Endometrial microvascular endothelial cells (primary cell): ENCODE data around the gene L1CAM. TPM values are rescaled to one million over a fixed set of nuclear protein-coding genes. Genes with fewer than 3 reads are reported as not detected.
"Not testable (repeated sequence)": the region's sequence is repeated elsewhere in the genome, so short reads cannot be mapped to it uniquely, and the experiment has no call there.

ENCODE experiments used
- in situ Hi-C: cut with HindIII; loops from 2 replicates; pipeline ENCODE4 v1.10.0; 2017; ENCODE audit warnings: low sequenced_read_pairs, low pct_unique_long_range_greater_than_20kb; ENCODE audit errors: inconsistent ontology term
- total RNA-seq: library from RNA; depleted of rRNA; stranded (reverse); fragments of >200 nt; gene quantifications from one replicate; pipeline ENCODE4 v1.2.3, GENCODE V29; 2015; ENCODE audit errors: inconsistent ontology term

L1CAM gene
- total RNA-seq, 1 donor from 2014 or later: not detected

DNA sequence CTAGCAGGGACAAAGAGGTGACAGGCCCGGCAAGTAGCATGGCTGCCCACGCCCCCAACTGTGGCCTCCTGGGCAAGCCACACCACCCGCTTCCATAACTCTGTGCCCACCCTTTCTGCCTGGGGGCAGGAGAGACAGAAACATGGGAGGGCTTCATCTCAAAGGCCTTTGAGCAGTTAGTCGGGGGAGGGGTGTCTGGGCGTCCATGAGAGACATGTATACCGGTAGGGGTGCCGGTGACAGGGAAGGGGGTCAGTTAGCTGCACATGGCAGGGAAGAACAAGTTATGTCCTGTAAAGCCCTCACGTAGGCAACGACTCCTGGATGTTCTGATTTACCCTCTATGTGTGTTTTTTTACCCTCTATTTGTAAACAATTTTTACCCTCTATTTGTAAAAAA is 64.9 kb downstream of the L1CAM start:
- in situ Hi-C loops: no loop called here

DNA sequence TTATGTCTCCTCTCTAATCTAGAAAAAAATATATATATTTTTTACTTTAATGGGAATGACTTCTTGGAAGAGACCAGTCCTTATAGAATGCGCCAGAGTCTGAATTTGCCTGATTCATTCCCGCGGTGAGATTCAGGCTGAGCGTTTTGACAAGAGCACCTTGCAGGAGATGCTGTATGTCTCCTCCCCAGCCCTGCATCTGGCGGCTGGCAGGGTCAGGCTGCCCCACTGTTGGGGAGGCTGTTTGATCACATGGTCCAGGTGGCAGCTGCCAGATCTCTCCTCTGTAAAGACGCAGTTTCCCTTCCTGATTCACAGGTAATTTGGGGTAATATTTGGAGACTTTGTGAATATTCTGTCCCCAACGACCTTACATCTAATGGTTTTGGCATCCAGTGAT is 65.4 kb downstream of the L1CAM start:
- in situ Hi-C loops: no loop called here

DNA sequence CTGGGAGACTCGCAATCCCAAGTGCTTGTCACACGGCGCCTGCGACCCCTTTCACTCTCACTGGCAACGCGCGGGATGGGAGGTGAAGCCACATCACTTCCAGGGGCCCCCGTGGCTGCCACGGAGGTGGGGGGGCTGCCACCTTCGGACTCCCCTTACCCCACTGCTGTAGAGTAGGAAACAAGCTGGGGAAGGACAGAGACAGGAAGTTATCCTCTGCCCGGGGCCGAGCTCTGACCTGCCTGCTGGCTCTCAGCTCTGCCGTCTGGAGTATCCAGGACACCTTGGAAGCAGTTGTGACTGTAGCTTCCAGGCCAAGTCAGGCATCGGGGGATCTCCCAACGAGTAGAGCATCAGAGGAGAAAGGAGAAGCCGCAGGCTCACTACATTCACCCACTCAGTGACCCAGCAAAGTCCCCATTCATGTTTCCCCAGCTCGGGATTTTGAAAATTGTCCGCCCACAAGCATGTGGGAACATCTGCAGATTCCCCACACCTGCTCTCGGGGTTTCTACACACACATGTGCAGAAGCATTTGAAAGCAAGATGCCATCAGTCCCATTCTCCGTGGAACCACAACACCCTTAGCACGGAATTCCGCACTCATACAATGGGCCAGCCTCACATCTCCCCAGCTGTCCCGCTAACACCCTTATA is 66.5 kb downstream of the L1CAM start:
- in situ Hi-C loops: no loop called here

DNA sequence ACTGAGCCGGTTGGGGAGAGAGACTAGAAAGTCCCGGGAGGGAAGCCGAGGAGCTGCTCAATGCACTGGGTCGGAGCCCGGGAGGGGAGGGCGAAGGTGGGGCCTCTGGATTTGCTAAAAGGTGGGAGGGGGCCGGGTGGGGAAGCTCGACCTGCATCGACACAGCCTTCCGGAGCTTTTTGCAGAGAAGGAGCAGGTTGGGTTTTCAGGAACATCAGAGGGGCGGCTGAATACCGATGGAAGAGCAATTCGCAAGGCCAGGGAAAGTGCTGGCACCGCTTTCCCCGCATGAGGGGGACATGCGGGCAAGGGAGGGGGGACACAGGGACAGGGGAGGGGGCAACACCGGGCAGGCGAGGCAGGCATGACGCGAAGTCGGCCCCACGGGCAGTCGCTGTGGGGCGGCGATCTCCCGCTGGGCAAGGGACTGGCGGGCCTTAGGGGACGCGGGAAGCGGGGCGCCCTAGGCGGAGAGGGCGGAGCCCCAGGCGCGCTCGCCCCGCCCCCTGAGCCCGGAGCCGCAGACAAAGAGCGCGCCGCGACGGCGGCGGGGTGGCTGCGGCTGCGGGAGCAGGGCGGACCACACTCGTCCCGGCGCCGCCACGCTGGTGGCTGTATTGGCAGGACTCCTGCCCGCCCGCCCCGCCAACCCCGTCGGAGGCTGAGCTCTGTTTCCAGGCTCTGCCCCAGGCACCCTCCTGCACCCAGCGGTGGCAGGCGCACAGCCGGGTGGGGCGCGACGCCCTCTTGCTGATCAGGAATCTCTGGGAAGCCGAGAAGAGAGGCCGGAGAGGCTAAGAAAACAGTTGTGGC is 67.2 kb downstream of the L1CAM start:
- in situ Hi-C loops: no loop called here

DNA sequence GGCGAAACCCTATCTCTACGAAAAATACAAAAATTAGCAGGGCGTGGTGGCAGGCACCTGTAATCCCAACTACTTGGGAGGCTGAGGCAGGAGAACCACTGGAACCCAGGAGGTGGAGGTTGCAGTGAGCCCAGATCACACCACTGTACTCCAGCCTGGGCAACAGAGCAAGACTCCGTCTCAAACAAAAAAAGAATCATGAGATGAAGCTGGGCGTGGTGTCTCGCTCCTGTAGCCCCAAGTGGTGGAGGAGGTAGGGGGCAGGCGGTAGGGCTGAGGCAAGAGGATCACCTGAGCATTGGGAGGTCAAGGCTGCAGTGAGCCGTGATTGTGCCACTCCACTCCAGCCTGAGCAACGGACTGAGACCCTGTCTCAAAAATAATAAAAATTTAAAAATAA is 67.9 kb downstream of the L1CAM start:
- in situ Hi-C loops: not testable (repeated sequence)

- in situ Hi-C loops: no loop called here
Measured at GRCh38 chrX:153816831-153817690, 68.9 kb downstream of the L1CAM start.

DNA sequence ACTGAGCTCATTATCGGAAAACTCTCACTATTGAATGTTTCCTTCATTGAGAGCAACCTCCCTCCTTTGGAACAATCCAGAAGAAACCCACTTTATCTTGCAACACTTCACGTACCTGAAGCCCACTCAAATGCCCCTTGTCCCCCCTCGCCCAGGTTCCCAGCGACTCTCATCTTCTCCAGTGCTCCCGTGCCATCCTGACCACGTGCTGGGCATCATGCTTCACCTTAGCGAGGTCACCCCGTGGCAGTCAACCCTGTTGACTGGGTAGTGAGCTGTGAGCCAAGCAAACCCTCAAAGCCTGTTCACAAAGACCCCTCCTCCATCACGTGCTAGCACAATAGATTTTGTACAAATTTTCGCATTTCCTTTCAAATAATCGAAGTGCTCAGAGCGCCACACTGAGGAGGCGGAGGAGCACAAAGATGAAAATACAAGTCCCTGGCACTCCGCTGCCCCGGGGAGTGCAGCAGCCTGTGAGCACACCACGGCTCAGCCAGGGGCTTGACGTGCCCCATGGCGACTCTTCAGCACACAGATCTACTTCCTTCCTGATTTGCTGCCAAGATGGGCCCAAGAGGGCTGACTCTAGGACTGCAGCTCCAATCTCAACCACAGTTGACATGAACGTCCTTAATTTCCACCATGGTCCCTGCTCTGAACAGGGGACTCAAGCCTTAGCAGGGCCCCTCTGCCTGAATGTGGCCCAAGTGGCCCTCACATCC is 71.2 kb downstream of the L1CAM start:
- in situ Hi-C loops: no loop called here

DNA sequence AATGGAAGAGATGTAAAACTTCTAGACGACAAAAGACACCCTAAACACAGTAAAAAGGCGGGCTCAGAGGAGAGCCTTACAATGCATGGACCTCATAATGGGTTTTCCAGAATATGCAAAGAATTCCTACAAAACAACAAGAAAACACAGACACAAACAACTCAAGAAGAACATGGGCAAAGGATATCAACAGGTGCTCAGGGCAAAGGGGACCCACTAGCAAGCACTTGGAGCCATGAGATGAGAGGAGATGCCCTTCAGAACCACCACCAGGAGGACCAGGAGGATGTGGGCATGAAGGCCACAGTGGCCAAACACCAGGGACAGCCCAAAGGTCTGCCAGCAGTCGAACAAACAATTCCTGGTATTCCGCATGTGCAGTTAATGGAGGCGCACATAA is 72.8 kb downstream of the L1CAM start:
- in situ Hi-C loops: no loop called here

GRCh38 chrX:153812220-153812619 is 73.8 kb downstream of the L1CAM start:
- in situ Hi-C loops: no loop called here

Other genes starting within 250 kb of the L1CAM start
- gene DUSP9, start 239.0 kb downstream of the L1CAM start, total RNA-seq: not detected
- gene PNCK, start 212.4 kb downstream of the L1CAM start, total RNA-seq: not detected
- gene SLC6A8, start 198.2 kb downstream of the L1CAM start, total RNA-seq: 2.6 TPM
- gene BCAP31, start 161.8 kb downstream of the L1CAM start, total RNA-seq: 282 TPM
- 11.7 TPM for gene ABCD1, start 161.3 kb downstream of the L1CAM start, total RNA-seq
- 15.3 TPM for gene PLXNB3, start 121.9 kb downstream of the L1CAM start, total RNA-seq
- gene SRPK3, start 105.1 kb downstream of the L1CAM start, total RNA-seq: 0.56 TPM
- gene IDH3G, start 91.8 kb downstream of the L1CAM start, total RNA-seq: 77.5 TPM
- 199 TPM for gene SSR4, start 91.5 kb downstream of the L1CAM start, total RNA-seq
- gene PDZD4, start 55.6 kb downstream of the L1CAM start, total RNA-seq: not detected
- gene AVPR2, start 18.5 kb upstream of the L1CAM start, total RNA-seq: not detected
- gene ARHGAP4, start 40.1 kb upstream of the L1CAM start, total RNA-seq: 15.4 TPM
- 216 TPM for gene NAA10, start 48.9 kb upstream of the L1CAM start, total RNA-seq
- not detected for gene RENBP, start 58.5 kb upstream of the L1CAM start, total RNA-seq
- gene HCFC1, start 85.6 kb upstream of the L1CAM start, total RNA-seq: 44.8 TPM
- gene TMEM187, start 86.6 kb upstream of the L1CAM start, total RNA-seq: 9.8 TPM
- 156 TPM for gene IRAK1, start 133.7 kb upstream of the L1CAM start, total RNA-seq
- gene MECP2, start 211.5 kb upstream of the L1CAM start, total RNA-seq: 20.5 TPM